GM18526 (cell line): ENCODE results near the gene FOXF1.

ENCODE experiments used
- POLR2A ChIP-seq: IDR thresholded peaks from 3 replicates; pipeline ENCODE4 v1.6.1; 2011; ENCODE audit not compliant: insufficient read length; ENCODE audit errors: extremely low read depth

The FOXF1 gene

GRCh38 chr16:86562356-86562755 lies 52.0 kb downstream of the FOXF1 start:
- no peak for TF ChIP-seq POLR2A

- no peak for TF ChIP-seq POLR2A
These were observed 53.4 kb downstream of the FOXF1 start for GRCh38 chr16:86563469-86564345.
